Gastroesophageal sphincter (tissue), 4 donors: ENCODE results near the gene MACO1. TPM values are rescaled to one million over a fixed set of nuclear protein-coding genes. Genes with fewer than 3 reads are reported as not detected.

Experiments
- ATAC-seq: fragments of 150-250 bp; one replicate; pipeline ENCODE4 v1.9.1; 2016; ENCODE audit warnings: mild to moderate bottlenecking, moderate library complexity
- H3K27ac ChIP-seq, 4 donors: fragments of 200-600 bp; sonication (generic) in 3 of 4; 1 replicate in 3 of 4; 2 replicates in 1 of 4; pipeline ENCODE4 v1.5.1; 2016 to 2019
- H3K27me3 ChIP-seq: fragments of 200-600 bp; sonication (generic); one replicate; pipeline ENCODE4 v1.5.1; 2019
- H3K36me3 ChIP-seq, 2 donors: fragments of 200-600 bp; sonication (generic); one replicate each; pipeline ENCODE4 v1.5.1; 2019; ENCODE audit warnings: control low read depth in 1 of 2
- H3K4me1 ChIP-seq, 3 donors: fragments of 200-600 bp; sonication (generic); 1 replicate in 2 of 3; 2 replicates in 1 of 3; pipeline ENCODE4 v1.5.1; 2016 to 2019; ENCODE audit warnings: control low read depth in 2 of 3
- H3K4me3 ChIP-seq, 2 donors: fragments of 200-600 bp; sonication (generic); one replicate each; pipeline ENCODE4 v1.5.1; 2019; ENCODE audit warnings: mild to moderate bottlenecking in 1 of 2, moderate library complexity in 1 of 2
- H3K9me3 ChIP-seq, 3 donors: fragments of 200-600 bp; sonication (generic); one replicate each; pipeline ENCODE4 v1.5.1; 2017 to 2019; ENCODE audit warnings: control low read depth in 2 of 3
- CTCF ChIP-seq, 4 experiments: fragments of 200-600 bp in 2 of 4; fragments of 450-650 bp in 2 of 4; sonication (generic) in 1 of 4; IDR thresholded peaks; one replicate each; pipeline ENCODE4 v1.5.1; 2017 to 2019; ENCODE audit warnings: antibody characterized with exemption in 4 of 4, mild to moderate bottlenecking in 2 of 4, moderate library complexity in 2 of 4
- EP300 ChIP-seq: sonication (generic); formaldehyde crosslinking; IDR thresholded peaks from one replicate; pipeline ENCODE4 v1.6.1; 2017; ENCODE audit warnings: antibody characterized with exemption, mild to moderate bottlenecking
- POLR2A ChIP-seq, 2 donors: fragments of 450-650 bp; IDR thresholded peaks; one replicate each; pipeline ENCODE4 v1.6.1; 2017; ENCODE audit warnings: antibody characterized with exemption in 2 of 2, mild to moderate bottlenecking in 2 of 2, moderate library complexity in 1 of 2
- POLR2AphosphoS5 ChIP-seq: sonication (generic); formaldehyde crosslinking; IDR thresholded peaks from one replicate; pipeline ENCODE4 v1.6.1; 2017; ENCODE audit warnings: antibody characterized with exemption
- WGBS, 2 donors: methylation state at CpG; one replicate each; pipeline ENCODE4 v1.1.5; 2018; ENCODE audit warnings: low coverage in 1 of 2; 5-methylcytosine and 5-hydroxymethylcytosine counted together
- total RNA-seq, 4 donors: library from RNA; depleted of rRNA; stranded (reverse); fragments of >200 nt; gene quantifications; one replicate each; pipeline ENCODE4 v1.1.0, GENCODE V29; 2016

MACO1 gene
- total RNA-seq, 4 donors from 2014 or later: 15.5 to 24.5 (median 19.0) TPM

DNA sequence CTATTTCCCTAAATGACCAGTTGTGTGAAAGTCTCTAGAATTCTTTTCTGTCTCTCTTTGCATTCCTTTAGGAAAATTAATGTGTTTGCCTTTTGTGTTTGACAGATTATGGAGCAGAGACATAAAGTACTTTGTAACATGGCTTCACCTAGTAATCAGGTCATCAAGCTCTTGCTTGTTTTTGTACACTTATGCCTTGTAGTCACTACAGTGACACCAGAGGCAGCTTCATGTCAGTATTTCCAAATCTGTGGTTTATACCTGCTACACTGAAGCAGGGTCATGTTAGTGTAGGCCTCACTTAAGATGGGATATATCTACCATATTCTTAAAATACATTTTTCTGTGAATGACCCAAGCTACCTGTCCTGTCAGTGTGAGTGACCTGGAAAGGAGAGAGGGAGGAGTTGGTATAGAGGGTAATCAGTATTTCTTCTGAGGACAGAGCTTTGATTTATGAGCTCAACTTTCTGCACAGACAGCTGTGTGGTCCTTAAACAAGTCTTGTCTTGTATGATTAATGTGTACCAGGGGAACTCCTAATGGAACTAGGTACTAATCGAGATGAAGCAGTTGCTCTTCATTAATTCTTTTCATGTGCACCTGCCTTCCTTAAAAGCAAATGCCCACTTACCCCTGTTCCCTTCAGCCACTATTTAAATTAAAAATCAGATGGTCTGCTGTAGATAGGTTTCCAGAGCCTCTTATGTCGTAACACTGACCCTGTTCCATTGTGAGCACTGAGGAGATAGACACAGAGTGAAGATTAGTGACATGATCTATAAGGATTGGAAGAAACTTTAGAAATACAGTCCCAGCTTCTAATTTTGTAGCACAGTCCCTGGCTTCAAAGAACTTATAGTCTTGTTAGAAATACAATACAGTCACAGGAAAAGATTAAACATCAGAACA lies 45.7 kb downstream of the MACO1 start:
- Histone ChIP-seq H3K4me1 (peaks cover 0 to 73% (median 0%) of the 10 kb centered on the region in 3 donors), H3K27ac (no peak overlapping the region), H3K4me3 (no peak overlapping the region), H3K9me3 (no peaks in the 10 kb centered on the region), H3K36me3 (no peaks in the 10 kb centered on the region), H3K27me3 (no peaks in the 10 kb centered on the region)
- no peak for TF ChIP-seq POLR2AphosphoS5
- no peak for TF ChIP-seq EP300
- no peak for TF ChIP-seq POLR2A (IDR thresholded peaks at IDR 0.05)
- TF ChIP-seq CTCF (IDR thresholded peaks at IDR 0.05): no peak
- WGBS, 2 donors: 60 to 73% methylated on average over 2 of the region's 2 CpGs
- ATAC-seq: no peak

DNA sequence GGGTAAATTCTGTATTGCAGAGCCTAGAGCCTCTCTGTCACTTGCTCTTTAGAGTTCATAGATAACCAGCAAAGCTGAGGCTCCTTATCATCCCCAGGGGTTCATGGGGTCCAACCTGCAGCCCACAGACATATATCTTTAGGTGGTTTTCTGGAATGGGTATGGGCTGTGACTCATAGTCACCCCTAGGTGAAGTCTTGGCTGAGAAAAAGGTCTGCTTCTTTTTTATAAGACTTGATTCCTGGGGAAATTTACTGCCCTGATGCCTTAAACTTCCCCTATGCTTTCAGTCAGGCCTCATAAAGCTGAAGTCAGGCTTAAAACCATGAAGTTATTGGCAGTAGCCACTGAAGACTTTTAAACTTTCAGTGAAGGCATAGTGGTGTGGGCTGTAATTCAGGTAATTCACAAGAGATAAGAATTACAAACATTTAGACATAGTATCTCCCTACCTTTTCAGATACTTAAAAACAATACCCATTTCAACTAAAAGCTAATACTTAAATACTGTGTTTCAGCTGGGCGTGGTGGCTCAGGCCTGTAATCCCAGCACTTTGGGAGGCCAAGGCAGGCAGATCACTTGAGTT lies 46.8 kb downstream of the MACO1 start:
- no peaks in the 10 kb centered on the region for H3K36me3 ChIP-seq
- H3K27me3 ChIP-seq: no peaks in the 10 kb centered on the region
- H3K27ac ChIP-seq: no peak overlapping the region
- TF ChIP-seq CTCF (IDR thresholded peaks at IDR 0.05) (no peak), POLR2A (IDR thresholded peaks at IDR 0.05) (no peak), EP300 (no peak)
- H3K4me1 ChIP-seq: peaks cover 0 to 73% (median 0%) of the 10 kb centered on the region in 3 donors
- no peaks in the 10 kb centered on the region for H3K9me3 ChIP-seq
- ATAC-seq: no peak
- 90% methylated on average over 1 of the region's 1 CpG; no CpG with 5 or more reads in 1 of the 2 donors for WGBS, 2 donors
- H3K4me3 ChIP-seq: no peak overlapping the region

GRCh38 chr1:25478633-25479032 lies 47.9 kb downstream of the MACO1 start:
- Histone ChIP-seq H3K27me3 (no peaks in the 10 kb centered on the region), H3K36me3 (no peaks in the 10 kb centered on the region), H3K9me3 (no peaks in the 10 kb centered on the region), H3K4me1 (peaks cover 0 to 69% (median under 1%) of the 10 kb centered on the region in 3 donors), H3K4me3 (no peak overlapping the region), H3K27ac (no peak overlapping the region)
- TF ChIP-seq CTCF (IDR thresholded peaks at IDR 0.05) (no peak), POLR2AphosphoS5 (no peak), POLR2A (IDR thresholded peaks at IDR 0.05) (no peak), EP300 (no peak)
- ATAC-seq: no peak

DNA sequence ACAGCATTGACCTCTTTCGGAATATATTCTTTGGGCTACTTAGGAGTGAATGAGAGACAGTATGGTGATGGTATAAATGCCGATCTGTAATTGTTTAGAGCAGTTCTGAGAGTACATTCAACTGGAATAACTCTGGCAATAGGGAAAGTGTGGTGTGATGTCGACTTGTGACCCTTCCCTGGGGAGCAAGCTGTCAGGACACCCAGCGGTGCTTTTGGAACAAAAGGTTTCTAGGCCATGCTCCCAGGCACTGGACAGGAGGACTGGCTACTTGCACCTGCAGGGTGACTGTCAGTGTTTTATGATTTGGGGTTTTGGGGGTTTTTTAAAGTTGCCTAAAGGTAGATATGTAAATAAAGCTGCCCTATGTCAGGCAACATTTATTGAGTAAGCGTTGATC lies 50.9 kb downstream of the MACO1 start:
- Histone ChIP-seq H3K36me3 (peaks cover 0 to 12% of the 10 kb centered on the region in 2 donors), H3K27ac (no peak overlapping the region), H3K27me3 (no peaks in the 10 kb centered on the region), H3K4me3 (no peak overlapping the region), H3K4me1 (peaks cover 3 to 68% (median 3%) of the 10 kb centered on the region in 3 donors), H3K9me3 (no peaks in the 10 kb centered on the region)
- TF ChIP-seq POLR2AphosphoS5: no peak
- no peak for TF ChIP-seq EP300
- TF ChIP-seq CTCF (IDR thresholded peaks at IDR 0.05): no peak
- no peak for ATAC-seq
- WGBS, 2 donors: 67 to 86% methylated on average over 3 to 5 of the region's 5 CpGs

DNA sequence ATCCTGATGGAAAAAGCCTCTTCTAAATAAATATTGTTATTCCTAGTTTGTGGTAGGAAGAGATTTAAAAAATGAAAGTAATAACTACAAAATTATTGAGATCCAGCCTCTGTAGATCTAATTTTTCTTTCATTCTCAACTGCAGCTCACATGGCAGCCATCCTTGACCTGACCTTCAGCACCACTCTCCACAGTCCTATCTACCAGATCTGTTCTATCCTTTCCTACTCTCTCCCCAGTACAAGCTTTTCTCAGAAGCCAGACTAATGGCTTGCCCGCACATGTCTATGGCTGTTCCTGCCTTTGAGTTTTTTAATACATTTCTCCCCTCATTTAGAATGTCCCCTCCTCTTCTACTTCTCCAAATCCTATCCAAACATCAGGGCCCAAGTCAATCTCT lies 51.5 kb downstream of the MACO1 start:
- H3K27me3 ChIP-seq: no peaks in the 10 kb centered on the region
- no peaks in the 10 kb centered on the region for H3K9me3 ChIP-seq
- peaks cover 3 to 64% (median 3%) of the 10 kb centered on the region in 3 donors for H3K4me1 ChIP-seq
- TF ChIP-seq CTCF (IDR thresholded peaks at IDR 0.05) (no peak), EP300 (no peak)
- no peak for ATAC-seq
- H3K27ac ChIP-seq: no peak overlapping the region
- peaks cover 0 to 18% of the 10 kb centered on the region in 2 donors for H3K36me3 ChIP-seq
- no peak overlapping the region for H3K4me3 ChIP-seq
- WGBS, 2 donors: 100% methylated on average over 1 of the region's 1 CpG
